CD14-positive monocyte (primary cell): ENCODE data around the gene ITGAX. TPM values are rescaled to one million over a fixed set of nuclear protein-coding genes. Genes with fewer than 3 reads are reported as not detected.
A peak's percentile ranks its signal among the peaks of the same experiment; 100 is the strongest.

ENCODE experiments used
- DNase-seq, 3 donors: peaks; one replicate each; pipeline ENCODE4 v3.0.0-alpha.2; 2011 to 2022
- H2AFZ ChIP-seq: 2 replicates; pipeline ENCODE4 v1.6.0; 2012; ENCODE audit warnings: mild to moderate bottlenecking, low read depth, low read length, inconsistent platforms; ENCODE audit not compliant: insufficient read depth, poor library complexity, severe bottlenecking
- H3K27ac ChIP-seq, 2 donors: 1 replicate in 1 of 2; 2 replicates in 1 of 2; pipeline ENCODE4 v1.5.1; 2012 to 2013; ENCODE audit warnings: low read length in 2 of 2, control low read depth in 1 of 2, inconsistent platforms in 1 of 2, low read depth in 1 of 2, mild to moderate bottlenecking in 1 of 2
- H3K27me3 ChIP-seq, 2 donors: one replicate each; pipeline versions ENCODE4 v1.6.0 to v1.6.1; 2011 to 2013; ENCODE audit warnings: low read length in 2 of 2; ENCODE audit not compliant: control insufficient read depth in 2 of 2, insufficient read depth in 2 of 2
- H3K36me3 ChIP-seq, 2 donors: replicated peaks in 1 of 2; 1 replicate in 1 of 2; 2 replicates in 1 of 2; pipeline versions ENCODE4 v1.5.1 to v1.6.1; 2012 to 2013; ENCODE audit warnings: low read length in 2 of 2, control low read depth in 1 of 2, inconsistent platforms in 1 of 2, mild to moderate bottlenecking in 1 of 2; ENCODE audit not compliant: insufficient read depth in 2 of 2, control insufficient read depth in 1 of 2
- H3K4me1 ChIP-seq, 2 donors: 1 replicate in 1 of 2; 2 replicates in 1 of 2; pipeline versions ENCODE4 v1.5.1 to v1.6.1; 2012 to 2013; ENCODE audit warnings: low read length in 2 of 2, control low read depth in 1 of 2, inconsistent platforms in 1 of 2, mild to moderate bottlenecking in 1 of 2, moderate library complexity in 1 of 2; ENCODE audit not compliant: insufficient read depth in 2 of 2, control insufficient read depth in 1 of 2
- H3K4me2 ChIP-seq: replicated peaks from 2 replicates; pipeline ENCODE3; 2012; ENCODE audit warnings: low read length, moderate library complexity, mild to moderate bottlenecking; ENCODE audit not compliant: poor library complexity, severe bottlenecking; ENCODE audit errors: extremely low read depth
- H3K4me3 ChIP-seq, 3 experiments: fragments of 200-600 bp in 1 of 3; sonication (generic) in 1 of 3; replicated peaks in 1 of 3; 1 replicate in 2 of 3; 2 replicates in 1 of 3; pipeline ENCODE4 v1.5.1; 2011 to 2013; ENCODE audit warnings: low read length in 3 of 3, mild to moderate bottlenecking in 3 of 3, control low read depth in 2 of 3, low read depth in 2 of 3, inconsistent platforms in 1 of 3, moderate library complexity in 1 of 3
- H3K79me2 ChIP-seq: 2 replicates; pipeline ENCODE4 v1.6.0; 2012; ENCODE audit warnings: mild to moderate bottlenecking, control low read depth, inconsistent platforms, low read length, moderate library complexity; ENCODE audit not compliant: insufficient read depth
- H3K9ac ChIP-seq: 2 replicates; pipeline ENCODE4 v1.6.0; 2017; ENCODE audit warnings: low read length, mild to moderate bottlenecking; ENCODE audit not compliant: insufficient read depth, poor library complexity, severe bottlenecking
- H3K9me3 ChIP-seq, 2 donors: replicated peaks in 1 of 2; 1 replicate in 1 of 2; 2 replicates in 1 of 2; pipeline versions ENCODE4 v1.5.1 to v1.6.1; 2012 to 2013; ENCODE audit warnings: low read length in 2 of 2, control low read depth in 1 of 2; ENCODE audit not compliant: control insufficient read depth in 1 of 2, insufficient read depth in 1 of 2
- H4K20me1 ChIP-seq: 2 replicates; pipeline ENCODE4 v1.6.0; 2012; ENCODE audit warnings: mild to moderate bottlenecking, low read length, control low read depth, moderate library complexity; ENCODE audit not compliant: insufficient read depth
- H3K27ac Mint-ChIP-seq, 7 donors: one replicate each; pipeline ENCODE4 v1.8.0; 2020; ENCODE audit warnings: mild to moderate bottlenecking in 7 of 7, mixed read lengths in 7 of 7, moderate library complexity in 6 of 7, inconsistent platforms in 2 of 7
- H3K27me3 Mint-ChIP-seq, 3 donors: one replicate each; pipeline ENCODE4 v1.8.0; 2021 to 2022; ENCODE audit warnings: low read depth in 3 of 3, mild to moderate bottlenecking in 3 of 3, mixed read lengths in 3 of 3, moderate library complexity in 3 of 3, inconsistent platforms in 1 of 3
- H3K36me3 Mint-ChIP-seq, 2 donors: one replicate each; pipeline ENCODE4 v1.8.0; 2020; ENCODE audit warnings: mixed read lengths in 2 of 2, inconsistent platforms in 1 of 2, mild to moderate bottlenecking in 1 of 2
- H3K4me1 Mint-ChIP-seq: one replicate; pipeline ENCODE4 v1.8.0; 2020; ENCODE audit warnings: mild to moderate bottlenecking, mixed read lengths
- H3K4me3 Mint-ChIP-seq, 2 donors: one replicate each; pipeline ENCODE4 v1.8.0; 2020; ENCODE audit warnings: mild to moderate bottlenecking in 2 of 2, mixed read lengths in 2 of 2, moderate library complexity in 1 of 2
- H3K9me3 Mint-ChIP-seq, 7 donors: one replicate each; pipeline ENCODE4 v1.8.0; 2020 to 2022; ENCODE audit warnings: mixed read lengths in 7 of 7, mild to moderate bottlenecking in 6 of 7, moderate library complexity in 6 of 7, inconsistent platforms in 2 of 7
- CTCF ChIP-seq: fragments of 200-600 bp; IDR thresholded peaks from one replicate; pipeline ENCODE4 v1.8.0; 2022; ENCODE audit warnings: antibody characterized with exemption, mild to moderate bottlenecking
- WGBS: methylation state at CpG from one replicate; pipeline ENCODE4 v1.1.5; 2013; ENCODE audit warnings: missing lambda C conversion rate; ENCODE audit not compliant: insufficient coverage; 5-methylcytosine and 5-hydroxymethylcytosine counted together
- intact Hi-C, 2 donors: fragments of 100-400 bp; cut with micrococcal nuclease; formaldehyde crosslinking; loops; one replicate each; pipeline versions ENCODE4 v1.15.0 to v1.15.1; 2023
- polyA plus RNA-seq, 3 donors: library from polyadenylated mRNA; depleted of rRNA in 1 of 3; unstranded in 2 of 3; stranded (reverse) in 1 of 3; fragments of 300-500 nt in 2 of 3; fragments of >200 nt in 1 of 3; fragmentation: Illumina TruSeq in 2 of 3; gene quantifications; 1 replicate in 2 of 3; 2 replicates in 1 of 3; pipeline ENCODE4 v1.2.3, GENCODE V29; 2012 to 2021

ITGAX gene
- polyA plus RNA-seq, 3 donors = 40.7 to 710 (median 71.3) TPM

GRCh38 chr16:31362476-31363405, 7.8 kb downstream of the ITGAX start:
- Mint-ChIP-seq H3K9me3 (peaks cover 0 to 2% (median 0%) of the 10 kb centered on the region in 7 donors), H3K27ac (peak overlapping the region in 3 of 7 donors; percentile 58 to 64 (median 63)), H3K27me3 (peaks cover 0 to 4% (median 1%) of the 10 kb centered on the region in 3 donors), H3K4me3 (no peak overlapping the region), H3K36me3 (peaks cover 54 to 87% of the 10 kb centered on the region in 2 donors), H3K4me1 (peaks cover 83% of the 10 kb centered on the region)
- no peaks in the 10 kb centered on the region for H3K27me3 ChIP-seq
- WGBS = 96% methylated on average over 21 of the region's 26 CpGs
- H4K20me1 ChIP-seq = peaks cover 62% of the 10 kb centered on the region
- H3K4me2 ChIP-seq = no peak overlapping the region
- no peak overlapping the region for H3K9ac ChIP-seq
- H3K27ac ChIP-seq = no peak overlapping the region
- no peak for DNase-seq
- H3K4me3 ChIP-seq = no peak overlapping the region
- no peak overlapping the region for H2AFZ ChIP-seq
- H3K4me1 ChIP-seq = peaks cover 65 to 77% of the 10 kb centered on the region in 2 donors
- no peak for TF ChIP-seq CTCF
- no peaks in the 10 kb centered on the region for H3K9me3 ChIP-seq
- peaks cover 7% of the 10 kb centered on the region for H3K79me2 ChIP-seq
- H3K36me3 ChIP-seq = peaks cover 29 to 43% of the 10 kb centered on the region in 2 donors
- intact Hi-C loops = no loop called here

DNA sequence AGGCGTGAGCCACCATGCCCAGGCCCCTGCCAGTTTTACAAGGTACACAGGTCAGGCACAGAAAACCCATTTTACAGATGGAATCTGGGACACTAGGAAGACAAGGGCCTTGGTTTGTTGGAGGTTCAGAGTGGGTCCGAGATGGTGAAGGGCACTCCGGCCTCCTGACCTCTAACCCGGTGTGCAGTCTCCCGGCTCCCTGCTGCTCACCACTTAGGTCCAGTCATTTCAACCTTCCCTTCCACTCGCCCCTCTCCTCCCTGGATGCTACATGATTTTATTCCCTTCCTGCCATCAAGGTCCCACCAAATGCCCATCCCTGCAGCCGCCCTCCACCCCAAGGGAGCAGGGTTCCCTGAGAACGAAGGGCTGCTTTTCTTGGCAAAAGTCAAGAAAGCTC, 8.7 kb downstream of the ITGAX start:
- H3K27ac ChIP-seq = no peak overlapping the region
- H4K20me1 ChIP-seq = peaks cover 52% of the 10 kb centered on the region
- no peaks in the 10 kb centered on the region for H3K27me3 ChIP-seq
- no peak for TF ChIP-seq CTCF
- H3K27me3 Mint-ChIP-seq = peaks cover 0 to 4% (median 1%) of the 10 kb centered on the region in 3 donors
- peaks cover 0 to 2% (median 0%) of the 10 kb centered on the region in 7 donors for H3K9me3 Mint-ChIP-seq
- H3K4me3 ChIP-seq = no peak overlapping the region
- no peaks in the 10 kb centered on the region for H3K9me3 ChIP-seq
- no peak overlapping the region for H3K4me2 ChIP-seq
- H3K79me2 ChIP-seq = peaks cover 7% of the 10 kb centered on the region
- peaks cover 78% of the 10 kb centered on the region for H3K4me1 Mint-ChIP-seq
- H3K9ac ChIP-seq = no peak overlapping the region
- no peak overlapping the region for H2AFZ ChIP-seq
- DNase-seq = no peak
- peaks cover 49 to 77% of the 10 kb centered on the region in 2 donors for H3K36me3 Mint-ChIP-seq
- peak overlapping the region in 5 of 7 donors; percentile 57 to 89 (median 82) for H3K27ac Mint-ChIP-seq
- peaks cover 26 to 43% of the 10 kb centered on the region in 2 donors for H3K36me3 ChIP-seq
- no peak overlapping the region for H3K4me3 Mint-ChIP-seq
- WGBS = 92% methylated on average over 5 of the region's 8 CpGs
- peaks cover 64 to 74% of the 10 kb centered on the region in 2 donors for H3K4me1 ChIP-seq
- intact Hi-C loops = no loop called here
